A549 (cell line): Measurements from ENCODE around the gene EXOC1.

Experiments used
- CHD2 ChIP-seq: fragments of 150-350 bp; IDR thresholded peaks from 2 replicates; pipeline ENCODE4 v1.6.1; 2014; ENCODE audit warnings: low read length; ENCODE audit not compliant: partially characterized antibody
- CTCF ChIP-seq: fragments of >200 bp; sonication (Bioruptor Twin); formaldehyde crosslinking; IDR thresholded peaks from 3 replicates; pipeline ENCODE4 v1.5.1; 2016
- FOXS1 ChIP-seq: fragments of 250-450 bp; sonication (Bioruptor Pico); IDR thresholded peaks from 2 replicates; pipeline ENCODE4 v1.5.0; 2020; ENCODE audit warnings: mild to moderate bottlenecking, moderate library complexity
- MAZ ChIP-seq: fragments of 150-350 bp; IDR thresholded peaks from 2 replicates; pipeline ENCODE4 v1.6.1; 2014; ENCODE audit warnings: antibody characterized with exemption, low read depth, low read length, borderline replicate concordance
- POLR2A ChIP-seq: IDR thresholded peaks from 2 replicates; pipeline ENCODE4 v1.6.1; 2012; ENCODE audit warnings: mild to moderate bottlenecking, low read length
- RFX5 ChIP-seq: fragments of 450-650 bp; IDR thresholded peaks from 2 replicates; pipeline ENCODE4 v1.7.1; 2014; ENCODE audit warnings: antibody characterized with exemption, mild to moderate bottlenecking, moderate library complexity
- SREBF2 ChIP-seq: fragments of 450-650 bp; IDR thresholded peaks from 2 replicates; pipeline ENCODE4 v1.6.1; 2014; ENCODE audit warnings: mild to moderate bottlenecking, moderate library complexity
- USF2 ChIP-seq: fragments of 450-650 bp; IDR thresholded peaks from 2 replicates; pipeline ENCODE4 v1.6.1; 2014; ENCODE audit warnings: antibody characterized with exemption

- TF ChIP-seq USF2: no peak
- no peak for TF ChIP-seq RFX5
- no peak for TF ChIP-seq CTCF
- TF ChIP-seq SREBF2: no peak
- no peak for TF ChIP-seq FOXS1 (CRISPR knock-in tag)
- no peak for TF ChIP-seq CHD2
- no peak for TF ChIP-seq MAZ
- TF ChIP-seq POLR2A: no peak
These were observed 22.9 kb downstream of the EXOC1 start for GRCh38 chr4:55876387-55876786.
